Panc1 (cell line): ENCODE data around the gene ORC3.

Experiments
- CTCF ChIP-seq: fragments of 450-650 bp; IDR thresholded peaks from 2 replicates; pipeline ENCODE4 v1.5.1; 2017; ENCODE audit warnings: mild to moderate bottlenecking
- POLR2AphosphoS5 ChIP-seq: IDR thresholded peaks from 2 replicates; pipeline ENCODE4 v1.6.1; 2012; ENCODE audit warnings: mild to moderate bottlenecking, low read depth, low read length, moderate library complexity
- REST ChIP-seq, 2 experiments: IDR thresholded peaks; 2 replicates each; pipeline ENCODE4 v1.6.1; 2011 to 2012; ENCODE audit warnings: low read depth in 2 of 2, control low read depth in 1 of 2, low read length in 1 of 2, mild to moderate bottlenecking in 1 of 2, moderate library complexity in 1 of 2; ENCODE audit not compliant: insufficient read depth in 1 of 2

DNA sequence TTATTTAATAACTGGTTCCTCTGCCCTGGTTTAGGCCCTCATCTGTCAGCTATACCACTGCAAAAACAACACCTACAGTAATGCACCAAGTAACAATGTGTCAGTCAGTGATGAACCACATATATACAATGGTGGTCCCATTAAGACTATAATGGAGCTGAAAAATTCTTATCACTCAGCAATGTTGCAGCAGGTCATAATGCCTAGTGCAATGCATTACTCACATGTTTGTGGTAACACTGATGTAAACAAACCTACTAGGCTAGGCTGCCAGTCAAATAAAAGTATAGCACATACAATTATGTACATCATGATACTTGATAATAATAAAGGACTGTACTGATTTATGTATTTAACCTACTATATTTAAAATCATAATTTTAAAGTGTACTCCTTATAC lies 31.5 kb upstream of the ORC3 start:
- no peak for TF ChIP-seq CTCF
- no peak for TF ChIP-seq POLR2AphosphoS5
- no peak for TF ChIP-seq REST (IDR thresholded peaks at IDR 0.05; ENCODE audit: insufficient read depth in 1 of 2, low read depth in 2 of 2, low read length in 1 of 2)
